Measurements from ENCODE around the gene C17orf75.

DNA sequence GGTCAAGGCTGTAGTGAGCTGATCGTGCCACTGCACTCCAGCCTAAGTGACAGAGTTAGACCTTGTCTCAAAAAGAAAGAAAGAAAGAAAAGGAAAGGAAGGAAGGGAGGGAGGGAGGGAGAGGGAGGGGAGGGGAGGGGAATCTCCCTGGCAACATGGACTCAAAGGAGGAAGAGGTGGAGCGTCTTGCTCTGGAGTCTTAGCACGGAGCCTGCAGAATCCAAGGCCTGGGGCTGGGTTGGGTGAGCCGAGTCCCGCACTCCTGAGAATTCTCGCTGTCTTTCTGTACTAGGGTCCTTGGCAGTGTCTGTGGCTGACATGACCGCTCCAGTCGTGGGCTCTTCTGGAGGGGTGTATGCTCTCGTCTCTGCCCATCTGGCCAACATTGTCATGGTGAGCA is 36.9 kb downstream of the C17orf75 start:
- TF ChIP-seq POLR2A (IDR thresholded peaks at IDR 0.05) (no peak), CTCF (IDR thresholded peaks at IDR 0.05) (no peak)
